Stimulated activated CD8-positive, alpha-beta memory T cell treated with anti-CD3 and anti-CD28 coated beads, Interleukin-2, amount 100 ng/mL, for 48 hours (primary cell): ENCODE measurements around the gene PCSK6.
"Not testable (repeated sequence)": the region's sequence is repeated elsewhere in the genome, so short reads cannot be mapped to it uniquely, and the experiment has no call there.

Source experiments
- DNase-seq, 2 donors: peaks; one replicate each; pipeline ENCODE4 v3.0.0-alpha.2; 2020; ENCODE audit warnings: low read depth in 2 of 2

PCSK6 gene

DNA sequence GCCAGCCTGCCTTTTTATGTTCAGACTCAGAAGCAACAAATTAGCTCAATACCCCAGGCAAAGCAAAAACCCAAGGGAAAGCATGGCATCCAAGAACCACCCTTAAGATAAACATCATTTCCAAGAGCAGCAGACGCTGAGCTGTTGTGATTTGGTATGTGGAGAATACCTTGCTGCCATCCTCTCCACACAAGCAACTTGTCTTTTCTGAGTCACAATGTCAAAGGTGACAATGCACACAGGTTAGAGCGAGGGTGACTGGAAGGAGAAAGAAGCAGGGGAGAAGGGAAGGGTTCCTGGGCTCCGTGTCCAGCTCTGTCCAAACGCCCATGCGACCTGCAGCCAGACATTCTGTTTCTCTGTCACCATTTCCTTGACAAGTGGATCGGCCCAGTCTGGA, 6.0 kb downstream of the PCSK6 start:
- no peak for DNase-seq

GRCh38 chr15:101482526-101483371, 6.8 kb downstream of the PCSK6 start:
- no peak for DNase-seq

DNA sequence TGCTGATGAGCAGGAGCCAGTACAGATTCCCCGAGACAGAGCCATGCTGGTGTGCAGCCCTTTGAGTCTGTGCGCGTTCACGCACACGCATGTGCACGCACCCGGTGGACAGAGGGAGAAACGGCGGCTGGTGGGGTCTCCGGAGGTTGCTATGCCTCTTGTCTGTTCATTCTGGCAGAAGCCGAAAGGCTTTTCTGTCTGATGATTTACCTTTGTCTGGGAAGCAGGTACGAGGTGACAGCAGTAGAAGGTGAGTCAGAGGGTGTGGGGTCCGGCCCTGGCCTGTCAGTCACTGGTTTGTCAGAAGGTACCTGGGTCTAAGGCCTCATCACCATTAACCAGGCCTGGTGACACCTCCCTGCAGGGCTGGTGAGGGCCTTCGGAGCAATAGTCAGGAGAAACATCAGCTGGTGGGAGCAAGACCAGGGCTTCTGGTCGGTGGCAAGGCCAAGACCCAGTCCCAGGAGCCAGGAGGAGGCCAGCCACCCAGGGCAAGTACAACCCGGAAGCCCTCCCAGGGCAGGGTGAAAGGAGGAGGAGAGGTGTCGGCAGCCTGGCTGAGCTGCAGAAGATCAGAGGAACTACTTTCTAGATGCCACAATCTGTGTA, 7.5 kb downstream of the PCSK6 start:
- DNase-seq, result no peak

GRCh38 chr15:101481381-101481705, 8.2 kb downstream of the PCSK6 start:
- no peak for DNase-seq

DNA sequence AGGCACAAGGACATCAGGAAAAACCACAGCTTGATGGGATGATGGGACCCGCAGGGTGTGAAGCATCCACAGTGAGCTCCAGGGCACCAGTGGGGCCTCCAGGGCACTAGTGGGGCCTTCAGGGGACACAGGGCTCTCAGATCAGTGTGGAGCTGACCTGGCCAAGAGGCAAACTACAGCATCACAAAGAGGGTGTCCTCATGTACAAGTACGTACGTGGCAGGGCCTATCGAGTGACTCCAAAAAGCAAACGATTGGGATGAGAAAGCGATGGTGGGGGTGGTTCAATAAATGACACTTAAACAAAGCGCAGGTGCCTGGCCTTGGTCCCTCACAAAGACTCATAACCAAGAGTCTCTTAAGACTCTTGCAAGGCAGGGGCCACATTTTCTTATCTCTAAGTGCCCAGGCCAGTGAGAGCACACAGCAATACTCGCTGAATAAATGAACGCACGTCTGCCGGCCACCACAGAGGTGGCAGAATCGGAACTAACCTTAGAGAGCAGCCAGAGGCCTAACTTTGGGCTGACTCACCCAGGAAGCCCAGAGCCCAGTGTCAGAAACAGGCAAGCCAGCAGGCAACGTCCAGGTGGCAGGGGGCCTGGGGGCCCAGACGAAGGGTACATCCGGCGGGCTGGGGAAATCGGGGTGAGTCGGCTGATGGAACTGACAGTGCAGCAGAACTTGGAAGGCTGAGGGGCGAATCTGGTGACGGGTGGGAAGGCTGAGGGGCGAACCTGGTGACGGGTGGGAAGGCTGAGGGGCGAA, 8.7 kb downstream of the PCSK6 start:
- no peak for DNase-seq

GRCh38 chr15:101479851-101480612, 9.5 kb downstream of the PCSK6 start:
- no peak for DNase-seq

DNA sequence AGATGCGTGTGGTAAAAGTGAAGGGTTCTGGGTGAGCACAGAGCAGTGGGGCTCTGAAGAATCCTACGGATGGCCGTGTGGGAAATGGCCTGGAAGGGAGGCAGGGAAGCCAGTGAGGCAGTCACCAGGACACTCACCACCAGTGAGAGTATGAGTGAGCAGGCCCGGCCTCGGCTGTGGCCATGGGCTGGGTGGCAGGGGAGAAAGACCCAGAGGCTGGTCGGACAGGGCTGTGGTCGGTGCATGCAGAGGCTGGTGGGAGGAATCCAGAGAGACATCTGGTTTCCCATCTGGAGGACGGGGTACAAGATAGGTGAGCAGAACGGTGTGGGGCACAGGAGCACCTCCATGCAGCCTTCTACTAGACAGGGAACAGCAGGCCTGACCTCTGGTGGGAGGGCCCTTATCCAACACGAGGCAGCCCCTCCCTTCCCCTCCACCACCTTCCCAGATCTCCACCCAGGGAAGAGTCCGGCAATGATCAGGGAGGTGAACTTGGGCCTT, 10.1 kb downstream of the PCSK6 start:
- no peak for DNase-seq

DNA sequence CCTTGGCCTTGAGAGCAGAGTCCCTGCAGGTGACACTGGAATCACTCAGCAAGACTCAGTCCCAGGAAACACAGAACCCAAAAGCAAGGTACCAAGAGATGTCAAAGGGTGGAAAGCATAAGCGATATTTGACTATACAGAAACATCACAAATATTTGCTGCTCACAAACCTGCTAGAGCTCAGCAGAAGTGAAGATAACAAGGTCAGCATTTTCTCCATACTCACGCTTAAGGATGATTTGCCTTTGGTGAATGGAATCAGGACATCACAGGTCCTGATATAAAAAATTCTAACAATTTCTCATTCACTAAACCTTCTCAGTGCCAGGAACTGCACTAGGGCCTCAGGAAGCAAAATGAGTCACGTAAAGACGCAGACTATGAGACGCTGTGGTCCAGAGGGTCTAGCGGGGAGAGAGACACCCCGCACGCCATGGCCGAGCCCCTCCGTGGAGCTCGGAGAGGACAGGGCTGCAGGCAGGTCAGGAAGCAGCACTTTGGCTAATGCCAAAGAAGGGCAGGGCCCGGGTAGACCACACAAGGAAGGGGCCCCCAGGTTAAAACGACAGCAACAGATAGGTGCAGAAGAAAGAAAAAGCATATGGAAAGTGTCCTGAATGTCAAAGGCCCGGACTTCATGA, 10.7 kb downstream of the PCSK6 start:
- DNase-seq, result no peak

GRCh38 chr15:101477851-101478362, 11.6 kb downstream of the PCSK6 start:
- no peak for DNase-seq

GRCh38 chr15:101476756-101477155, 12.8 kb downstream of the PCSK6 start:
- no peak for DNase-seq

DNA sequence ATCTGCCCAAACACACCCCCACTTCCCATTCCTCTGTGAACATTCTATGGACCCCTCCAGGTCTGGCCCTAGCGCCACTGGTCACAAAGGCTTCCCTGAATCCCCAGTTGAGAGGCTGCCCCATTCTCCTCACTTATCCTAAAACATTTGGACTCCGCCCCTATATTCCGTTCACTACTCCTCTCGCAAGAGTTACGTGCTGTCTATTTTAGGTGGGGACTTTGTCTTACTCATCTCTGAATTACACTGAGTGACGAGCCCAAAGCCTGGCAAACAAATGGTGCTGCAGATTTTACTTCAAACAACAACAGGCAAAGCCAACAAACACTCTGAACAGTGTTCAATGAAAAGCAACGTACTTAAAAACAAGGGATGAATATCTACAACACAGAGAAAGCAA, 14.5 kb downstream of the PCSK6 start:
- DNase-seq, result no peak

DNA sequence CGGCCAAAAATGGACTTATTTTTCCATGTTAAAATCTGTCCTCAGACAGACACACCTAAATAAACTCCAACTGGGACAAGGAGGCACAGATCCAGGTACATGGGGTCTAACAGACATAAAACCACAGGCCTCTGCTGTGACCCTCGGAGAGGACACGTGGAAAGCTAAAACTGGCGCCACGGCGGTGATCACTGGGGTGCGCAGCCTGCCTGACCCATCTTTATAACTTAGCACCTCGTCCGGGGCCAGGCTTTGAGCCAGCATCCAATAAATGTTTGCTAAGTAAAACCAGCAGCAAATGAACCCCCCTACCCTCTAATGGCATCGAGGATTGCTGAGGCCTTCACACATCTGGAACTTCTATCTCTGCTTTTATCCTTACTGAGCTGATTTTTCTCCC, 15.3 kb downstream of the PCSK6 start:
- no peak for DNase-seq

DNA sequence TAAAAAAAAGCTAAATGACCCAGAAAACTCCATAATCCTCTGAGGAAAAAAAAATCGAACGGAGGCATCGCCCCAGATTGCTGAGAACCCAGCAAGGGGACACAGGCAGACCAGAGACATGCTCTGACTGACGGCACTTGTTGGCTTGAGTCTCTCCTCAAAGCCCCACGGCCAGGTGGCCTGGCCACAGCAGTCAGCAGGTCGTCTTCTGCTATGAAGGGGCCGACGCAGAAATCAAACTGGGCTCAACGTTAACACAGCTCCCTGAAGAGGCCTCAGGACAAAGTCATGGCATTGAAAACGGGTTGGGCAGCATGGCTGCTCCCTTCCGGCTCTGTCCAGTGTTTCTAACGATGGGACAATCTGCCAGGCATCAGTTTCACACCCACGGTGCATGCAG, 17.5 kb downstream of the PCSK6 start:
- DNase-seq, result no peak

DNA sequence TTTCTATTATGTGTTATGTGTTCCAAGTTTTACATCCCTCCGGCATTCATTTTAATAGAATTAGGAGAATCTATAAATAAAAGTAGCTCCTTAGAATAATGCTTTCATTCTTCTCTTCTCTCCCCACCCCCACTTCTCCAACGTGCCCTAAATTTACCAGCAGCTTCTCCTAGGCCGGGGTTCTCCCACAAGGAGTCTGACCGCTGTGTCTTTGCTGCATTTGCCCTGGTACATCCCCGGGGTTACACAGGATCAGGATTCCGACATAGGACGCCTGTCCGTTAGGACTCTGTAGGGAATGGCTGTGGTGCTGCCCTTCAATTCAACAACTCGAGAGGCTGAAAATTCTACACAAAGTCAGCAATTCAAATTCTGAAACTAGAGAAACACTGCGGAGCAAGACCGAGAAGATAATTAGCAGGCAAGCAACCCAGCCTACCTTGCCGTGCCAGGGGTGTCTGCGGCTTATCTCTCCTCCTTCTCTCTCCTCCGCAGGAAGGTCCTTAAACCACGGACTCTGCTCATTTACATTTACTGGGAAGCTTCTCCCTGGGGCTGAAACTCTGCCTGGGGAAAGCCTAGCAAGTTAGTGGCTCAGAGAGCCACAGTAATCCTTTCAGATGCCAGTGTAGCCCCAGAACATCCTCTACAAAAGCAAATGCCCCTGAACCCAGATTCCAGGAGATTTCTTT, 18.8 kb downstream of the PCSK6 start:
- no peak for DNase-seq

DNA sequence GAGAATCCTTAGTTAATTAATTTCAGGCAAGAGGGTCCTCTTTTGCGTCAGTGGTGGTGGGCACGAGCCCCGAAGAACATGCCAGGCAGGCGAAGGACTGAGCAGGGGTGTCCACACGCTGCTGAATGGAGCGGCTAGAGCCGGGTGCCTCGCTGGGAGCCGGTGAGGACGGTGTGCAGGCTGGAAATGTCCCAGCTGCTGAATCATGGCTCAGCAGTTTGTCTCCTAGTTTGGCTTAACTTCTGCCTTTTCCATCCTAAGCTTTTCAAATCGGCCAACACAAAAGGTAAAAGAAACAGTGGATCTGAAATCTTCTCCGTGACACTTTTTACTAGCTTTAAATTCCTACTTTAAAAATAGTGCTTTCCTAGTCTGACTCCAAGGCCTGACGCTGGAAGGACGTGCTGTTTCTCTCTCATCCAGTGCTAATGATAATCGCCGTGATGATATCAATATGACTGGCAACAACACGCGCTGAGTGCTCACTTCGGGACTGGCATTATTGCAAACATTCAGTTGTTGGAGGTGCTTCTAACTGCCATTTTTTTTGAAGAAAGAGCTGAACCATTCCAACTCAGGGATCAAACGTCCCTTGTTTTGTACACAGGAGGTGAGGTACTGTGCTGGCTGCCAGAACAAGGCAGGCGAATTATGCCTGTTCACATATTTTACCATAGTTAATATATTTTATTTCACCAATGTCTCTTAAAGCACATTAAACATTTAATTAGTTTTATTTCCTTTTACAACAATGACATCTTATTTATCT, 19.8 kb downstream of the PCSK6 start:
- DNase-seq, result no peak

DNA sequence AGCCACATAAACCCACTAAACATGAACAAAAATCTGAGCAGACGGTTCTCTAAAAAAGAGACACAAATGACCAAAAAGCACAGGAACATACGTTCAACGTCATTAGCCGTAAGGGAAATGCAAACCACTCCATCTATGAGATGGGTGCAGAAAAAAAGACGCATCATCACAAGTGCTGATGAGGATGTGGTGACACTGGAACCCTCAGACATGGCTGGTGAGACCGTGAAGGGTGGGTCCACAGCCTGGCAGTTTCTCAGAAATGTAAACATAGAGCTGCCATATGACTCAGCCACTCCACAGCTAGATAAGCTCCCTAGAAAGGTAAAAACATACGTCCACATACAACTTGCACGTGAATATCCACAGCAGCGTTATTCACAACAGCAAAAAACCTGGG, 23.3 kb downstream of the PCSK6 start:
- DNase-seq, result no peak

DNA sequence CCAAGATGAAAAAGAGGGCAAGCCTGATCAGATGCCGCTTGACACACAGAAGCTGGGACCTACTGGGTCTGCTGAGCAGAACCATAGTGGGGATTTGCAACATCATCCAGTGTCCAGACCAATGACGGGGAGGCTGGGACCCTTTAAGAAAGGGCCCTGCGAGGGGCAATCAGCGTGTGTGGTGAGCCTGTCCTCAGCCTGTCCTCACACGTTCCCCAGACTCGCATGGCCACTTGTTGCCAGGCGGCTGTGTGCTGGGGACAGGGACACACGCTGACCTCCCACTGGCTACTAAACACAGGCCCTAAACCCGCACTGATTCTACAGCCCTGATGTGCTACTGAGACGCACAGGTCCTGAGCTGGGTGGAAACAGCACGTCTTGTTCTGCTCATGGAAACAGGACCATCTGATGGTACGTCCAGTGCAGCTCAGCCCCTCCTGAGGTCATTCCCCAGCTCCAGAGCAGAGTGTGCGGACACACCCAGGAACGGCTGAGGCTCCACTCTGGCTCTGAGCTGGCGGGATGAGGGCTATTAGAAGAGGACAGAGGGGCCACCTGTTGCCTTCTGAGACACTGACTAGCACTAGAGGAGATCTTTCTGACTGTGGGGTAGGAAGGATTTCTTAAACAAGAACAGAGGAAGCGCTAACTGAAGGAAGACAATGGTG, 24.4 kb downstream of the PCSK6 start:
- DNase-seq, result no peak

DNA sequence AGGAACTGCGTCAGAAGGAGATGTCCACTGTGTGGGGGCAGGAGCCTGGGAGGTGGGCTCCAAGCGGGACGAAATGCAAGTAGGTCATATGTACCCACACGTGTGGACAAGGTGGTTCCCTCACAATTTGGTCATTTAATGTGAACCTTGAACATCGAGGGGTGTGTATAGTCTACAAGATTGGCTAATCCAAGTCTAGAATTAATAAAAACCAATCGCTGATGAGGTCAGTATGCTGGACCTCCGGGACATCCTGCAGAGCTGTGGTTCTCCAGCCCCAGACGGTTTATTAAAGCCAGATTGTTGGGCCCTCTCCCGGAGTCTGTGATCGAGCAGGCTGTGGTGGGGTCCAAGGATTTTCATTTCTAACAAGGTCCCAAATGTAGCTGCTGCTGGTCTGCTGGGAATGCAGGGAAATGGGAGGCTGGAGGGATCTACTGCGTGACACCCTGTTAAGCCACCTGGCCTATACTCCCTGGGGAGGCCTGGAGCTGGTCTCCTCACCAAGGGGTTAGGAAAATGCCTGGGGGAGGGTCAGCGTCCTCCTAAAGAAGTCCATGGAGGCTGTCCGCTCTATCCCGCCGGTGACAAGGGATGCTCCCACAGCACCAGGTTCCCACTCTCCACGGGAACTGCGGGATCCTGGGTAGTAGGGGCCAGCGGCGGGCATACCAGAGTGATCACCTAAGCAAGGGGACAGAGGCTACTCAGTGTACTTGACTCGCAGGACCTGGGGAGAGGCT, 25.1 kb downstream of the PCSK6 start:
- no peak for DNase-seq

- DNase-seq, result not testable (repeated sequence)
Observed at GRCh38 chr15:101463696-101464095, 25.8 kb downstream of the PCSK6 start.
